Lower lobe of right lung (tissue), 2 donors: ENCODE measurements around the gene JARID2. TPM values are rescaled to one million over a fixed set of nuclear protein-coding genes. Genes with fewer than 3 reads are reported as not detected.

Experiments used
- ATAC-seq, 2 donors: fragments of 200-7000 bp; cut with Tn5 transposase; one replicate each; pipeline ENCODE4 v1.9.1; 2020 to 2022; ENCODE audit warnings: mild to moderate bottlenecking in 2 of 2, moderate library complexity in 2 of 2
- DNase-seq: peaks from one replicate; pipeline ENCODE4 v3.0.0-alpha.2; 2020
- H3K27ac ChIP-seq: fragments of 200-600 bp; one replicate; pipeline ENCODE4 v1.8.0; 2022
- H3K27me3 ChIP-seq: fragments of 200-600 bp; one replicate; pipeline ENCODE4 v1.8.0; 2022; ENCODE audit warnings: low read depth
- H3K36me3 ChIP-seq: fragments of 200-600 bp; one replicate; pipeline ENCODE4 v1.8.0; 2022; ENCODE audit warnings: mild to moderate bottlenecking
- H3K4me1 ChIP-seq: fragments of 200-600 bp; one replicate; pipeline ENCODE4 v1.8.0; 2022
- H3K4me3 ChIP-seq: fragments of 200-600 bp; one replicate; pipeline ENCODE4 v1.8.0; 2022; ENCODE audit warnings: mild to moderate bottlenecking
- H3K9me3 ChIP-seq: fragments of 200-600 bp; one replicate; pipeline ENCODE4 v1.8.0; 2022
- CTCF ChIP-seq: fragments of 200-600 bp; IDR thresholded peaks from one replicate; pipeline ENCODE4 v1.8.0; 2022; ENCODE audit warnings: antibody characterized with exemption, mild to moderate bottlenecking
- intact Hi-C: fragments of 100-400 bp; cut with DNase I; formaldehyde crosslinking; loops from one replicate; pipeline ENCODE4 v1.11.0; 2022
- total RNA-seq: library from RNA; stranded (reverse); fragmentation: NEBNext Ultra II Directional; extraction: Animal tissue kit (Norgen Biotek cat#: 25700); gene quantifications from one replicate; pipeline ENCODE4 v1.2.1, GENCODE V29; 2021
- donor health status: DM: no; HTN: yes; CAD: no; lungs with severe emphysema.

Gene JARID2
- total RNA-seq, 1 donor from 2014 or later, result 16.0 TPM

GRCh38 chr6:15406452-15406851, 160.6 kb downstream of the JARID2 start:
- Histone ChIP-seq H3K9me3 (no peaks in the 10 kb centered on the region), H3K27ac (no peak overlapping the region), H3K4me1 (peaks cover 25% of the 10 kb centered on the region), H3K36me3 (no peaks in the 10 kb centered on the region), H3K4me3 (no peak overlapping the region), H3K27me3 (no peaks in the 10 kb centered on the region)
- DNase-seq, result no peak
- TF ChIP-seq CTCF, result no peak
- intact Hi-C loops, result no loop called here
- ATAC-seq, result no peak

- Histone ChIP-seq H3K27me3 (no peaks in the 10 kb centered on the region), H3K4me1 (peaks cover 21% of the 10 kb centered on the region), H3K27ac (no peak overlapping the region), H3K4me3 (no peak overlapping the region), H3K36me3 (no peaks in the 10 kb centered on the region), H3K9me3 (no peaks in the 10 kb centered on the region)
- intact Hi-C loops, result no loop called here
- ATAC-seq, result no peak
- no peak for DNase-seq
- no peak for TF ChIP-seq CTCF
Observed at GRCh38 chr6:15408008-15408407, 162.1 kb downstream of the JARID2 start.

DNA sequence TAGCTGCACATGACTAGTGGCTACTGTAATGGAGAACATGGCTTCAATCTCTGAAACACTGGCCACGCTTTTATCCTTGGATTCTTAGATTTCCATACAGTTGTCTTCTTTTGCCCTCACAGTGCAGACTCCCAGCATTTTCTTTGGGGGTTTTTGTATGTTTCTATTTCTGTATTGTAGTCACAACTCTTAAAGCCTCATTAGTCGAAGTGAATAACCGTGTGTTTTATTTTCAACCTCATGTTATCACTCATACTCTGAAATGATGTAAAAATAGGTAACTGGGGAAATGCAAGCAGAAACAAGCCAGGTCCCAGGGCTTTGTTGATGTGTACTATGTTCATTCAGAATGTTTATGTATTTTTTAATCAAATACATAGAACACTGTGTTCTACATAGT, 162.9 kb downstream of the JARID2 start:
- Histone ChIP-seq H3K27me3 (no peaks in the 10 kb centered on the region), H3K4me3 (no peak overlapping the region), H3K36me3 (no peaks in the 10 kb centered on the region), H3K4me1 (peaks cover 27% of the 10 kb centered on the region), H3K9me3 (no peaks in the 10 kb centered on the region), H3K27ac (no peak overlapping the region)
- TF ChIP-seq CTCF, result no peak
- no peak for DNase-seq
- intact Hi-C loops, result no loop called here
- no peak for ATAC-seq

DNA sequence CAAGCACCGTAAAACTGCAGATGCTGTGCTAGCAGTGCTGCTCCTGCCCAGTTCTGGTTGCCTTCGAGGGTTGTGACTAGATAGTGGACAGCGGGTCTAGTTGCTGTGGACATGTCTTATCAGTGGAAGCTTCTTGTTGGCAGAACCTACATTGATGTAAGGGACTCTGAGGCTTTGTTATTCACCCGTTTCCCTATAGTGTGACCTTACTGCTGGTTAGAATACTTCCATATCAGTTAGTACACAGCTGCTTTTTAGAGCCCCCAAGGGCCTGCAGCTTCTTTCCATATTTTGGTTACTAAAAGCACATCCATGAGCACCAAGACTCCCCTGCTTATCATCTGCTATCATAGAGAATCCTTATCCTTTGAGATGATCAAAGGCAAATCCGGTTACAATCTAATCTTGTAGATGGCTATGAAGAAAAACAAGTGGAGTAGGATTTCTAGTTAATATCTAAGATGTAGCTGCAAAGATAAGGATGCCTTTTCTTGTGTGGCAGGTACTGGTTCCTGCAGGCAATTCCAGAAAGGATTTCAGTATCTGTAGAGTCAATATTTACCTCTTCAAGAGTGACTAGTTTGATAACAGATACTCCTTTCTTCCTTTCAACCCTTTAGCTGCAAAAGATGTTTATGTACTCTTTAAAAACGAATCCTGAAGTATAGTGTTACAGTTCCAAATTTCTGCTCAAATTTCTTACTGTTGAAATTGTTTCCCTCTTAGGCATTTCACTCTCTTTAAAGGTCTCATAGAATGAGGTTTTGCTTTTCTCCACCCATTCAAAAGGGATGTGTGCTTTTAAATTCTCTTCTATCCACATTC, 163.6 kb downstream of the JARID2 start:
- Histone ChIP-seq H3K36me3 (no peaks in the 10 kb centered on the region), H3K4me3 (no peak overlapping the region), H3K27me3 (no peaks in the 10 kb centered on the region), H3K27ac (no peak overlapping the region), H3K4me1 (peaks cover 23% of the 10 kb centered on the region), H3K9me3 (no peaks in the 10 kb centered on the region)
- no peak for TF ChIP-seq CTCF
- ATAC-seq, result no peak
- DNase-seq, result no peak
- intact Hi-C loops, result no loop called here

DNA sequence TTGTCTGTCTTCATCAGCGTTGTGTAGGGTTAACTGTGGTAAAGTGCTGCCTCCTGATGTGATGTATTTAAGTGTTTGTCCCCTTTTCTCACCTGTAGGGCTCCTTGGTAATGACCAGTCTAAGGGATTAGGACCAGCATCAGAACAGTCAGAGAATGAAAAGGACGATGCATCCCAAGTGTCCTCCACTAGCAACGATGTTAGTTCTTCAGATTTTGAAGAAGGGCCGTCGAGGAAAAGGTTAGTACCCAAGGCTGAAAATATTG, 164.2 kb downstream of the JARID2 start:
- Histone ChIP-seq H3K4me1 (peaks cover 23% of the 10 kb centered on the region), H3K27ac (no peak overlapping the region), H3K9me3 (no peaks in the 10 kb centered on the region), H3K36me3 (no peaks in the 10 kb centered on the region), H3K4me3 (no peak overlapping the region), H3K27me3 (no peaks in the 10 kb centered on the region)
- no peak for TF ChIP-seq CTCF
- intact Hi-C loops, result no loop called here
- ATAC-seq (no peak), DNase-seq (no peak)
